ENCODE results near the gene KRT26.
"Not testable (repeated sequence)": the region's sequence is repeated elsewhere in the genome, so short reads cannot be mapped to it uniquely, and the experiment has no call there.

The KRT26 gene

GRCh38 chr17:40793832-40794231, 21.8 kb upstream of the KRT26 start:
- no peak for DNase-seq

GRCh38 chr17:40791787-40792436, 19.9 kb upstream of the KRT26 start:
- DNase-seq, result no peak

- no peak for DNase-seq
Measured at GRCh38 chr17:40791111-40791510, 19.1 kb upstream of the KRT26 start.

- DNase-seq, result no peak
Measured at GRCh38 chr17:40782450-40782849, 10.4 kb upstream of the KRT26 start, which contains the start of gene KRT27. KRT27 (minus strand) TSS chr17:40782550; CDS start chr17:40782493, 57 bp downstream.

GRCh38 chr17:40779181-40779909, 7.3 kb upstream of the KRT26 start:
- no peak for DNase-seq

- no peak for DNase-seq
Measured at GRCh38 chr17:40778461-40778860, 6.5 kb upstream of the KRT26 start.

GRCh38 chr17:40777971-40778370, 6.0 kb upstream of the KRT26 start:
- DNase-seq, result no peak

- no peak for DNase-seq
Measured at GRCh38 chr17:40777459-40777858, 5.5 kb upstream of the KRT26 start.

GRCh38 chr17:40775945-40776344, 3.9 kb upstream of the KRT26 start:
- no peak for DNase-seq

GRCh38 chr17:40765657-40766056, 6.3 kb downstream of the KRT26 start:
- DNase-seq, result no peak

GRCh38 chr17:40763752-40764151, 8.2 kb downstream of the KRT26 start:
- no peak for DNase-seq

GRCh38 chr17:40760105-40761016, 11.6 kb downstream of the KRT26 start:
- DNase-seq, result no peak

- DNase-seq, result no peak
Measured at GRCh38 chr17:40755231-40755630, 16.8 kb downstream of the KRT26 start, which contains the start of gene KRT25. KRT25 (minus strand) TSS chr17:40755331; CDS start chr17:40755271, 60 bp downstream.

- no peak for DNase-seq
Measured at GRCh38 chr17:40753804-40754203, 18.2 kb downstream of the KRT26 start.

GRCh38 chr17:40751065-40751464, 20.9 kb downstream of the KRT26 start:
- no peak for DNase-seq

GRCh38 chr17:40750391-40750790, 21.6 kb downstream of the KRT26 start:
- no peak for DNase-seq

GRCh38 chr17:40748666-40749065, 23.3 kb downstream of the KRT26 start:
- not testable (repeated sequence) for DNase-seq

GRCh38 chr17:40738553-40738952, 33.4 kb downstream of the KRT26 start:
- DNase-seq, result no peak

- DNase-seq, result no peak
Measured at GRCh38 chr17:40735016-40735415, 37.0 kb downstream of the KRT26 start.

GRCh38 chr17:40734018-40734417, 38.0 kb downstream of the KRT26 start:
- DNase-seq, result no peak

GRCh38 chr17:40730970-40731369, 41.0 kb downstream of the KRT26 start:
- no peak for DNase-seq

- DNase-seq, result no peak
Measured at GRCh38 chr17:40727447-40728231, 44.4 kb downstream of the KRT26 start.

- DNase-seq, result no peak
Measured at GRCh38 chr17:40726919-40727318, 45.1 kb downstream of the KRT26 start.
